Lung (tissue), 12 donors: Measurements from ENCODE around the gene ARMH1. TPM values are rescaled to one million over a fixed set of nuclear protein-coding genes. Genes with fewer than 3 reads are reported as not detected.
"Not testable (repeated sequence)": the region's sequence is repeated elsewhere in the genome, so short reads cannot be mapped to it uniquely, and the experiment has no call there.

Experiments used
- ATAC-seq: fragments of 200-7000 bp; cut with Tn5 transposase; one replicate; pipeline ENCODE4 v1.9.1; 2020; ENCODE audit warnings: moderate number of reproducible peaks; ENCODE audit not compliant: insufficient read depth, low FRiP score
- DNase-seq, 3 donors: peaks; one replicate each; pipeline ENCODE4 v3.0.0-alpha.2; 2013 to 2017
- H3K27ac ChIP-seq, 2 donors: one replicate each; pipeline ENCODE4 v1.5.1; 2013; ENCODE audit warnings: mild to moderate bottlenecking in 2 of 2, moderate library complexity in 2 of 2, control low read depth in 1 of 2, inconsistent platforms in 1 of 2, low read depth in 1 of 2, low read length in 1 of 2
- H3K27me3 ChIP-seq, 3 donors: one replicate each; pipeline ENCODE4 v1.5.1; 2013; ENCODE audit warnings: low read length in 2 of 3; ENCODE audit not compliant: control insufficient read depth in 3 of 3, insufficient read depth in 3 of 3
- H3K36me3 ChIP-seq, 4 donors: one replicate each; pipeline ENCODE4 v1.5.1; 2013; ENCODE audit warnings: low read length in 4 of 4, mild to moderate bottlenecking in 1 of 4, moderate library complexity in 1 of 4; ENCODE audit not compliant: control insufficient read depth in 4 of 4, insufficient read depth in 4 of 4
- H3K4me1 ChIP-seq, 5 donors: one replicate each; pipeline ENCODE4 v1.5.1; 2013; ENCODE audit warnings: low read length in 5 of 5, mild to moderate bottlenecking in 2 of 5, moderate library complexity in 1 of 5; ENCODE audit not compliant: control insufficient read depth in 5 of 5, insufficient read depth in 5 of 5
- H3K4me3 ChIP-seq: one replicate; pipeline ENCODE4 v1.5.1; 2013; ENCODE audit warnings: mild to moderate bottlenecking, control low read depth, moderate library complexity
- H3K9ac ChIP-seq, 2 donors: one replicate each; pipeline ENCODE4 v1.5.1; 2013; ENCODE audit warnings: low read length in 2 of 2, control low read depth in 1 of 2; ENCODE audit not compliant: insufficient read depth in 1 of 2
- H3K9me3 ChIP-seq, 4 donors: one replicate each; pipeline ENCODE4 v1.5.1; 2013; ENCODE audit warnings: low read length in 3 of 4, mild to moderate bottlenecking in 1 of 4, moderate library complexity in 1 of 4; ENCODE audit not compliant: control insufficient read depth in 4 of 4, insufficient read depth in 3 of 4
- CTCF ChIP-seq: IDR thresholded peaks from 2 replicates; pipeline ENCODE4 v1.5.1; 2012; ENCODE audit warnings: mild to moderate bottlenecking; ENCODE audit errors: control extremely low read depth, extremely low read depth
- WGBS, 2 donors: extraction: QIAGEN DNeasy Blood & Tissue Kit; methylation state at CpG; one replicate each; pipeline ENCODE4 v1.1.7; 2013; 5-methylcytosine and 5-hydroxymethylcytosine counted together
- polyA plus RNA-seq, 2 donors: library from polyadenylated mRNA; stranded (reverse); fragments of 200-250 nt; gene quantifications; one replicate each; pipeline ENCODE4 v1.2.1, GENCODE V29; 2013
- total RNA-seq, 2 donors: library from RNA; depleted of rRNA in 1 of 2; stranded (reverse); fragments of >200 nt in 1 of 2; gene quantifications; one replicate each; pipeline ENCODE4 v1.2.1, GENCODE V29; 2014 to 2021
- donor health status: control.
- donor health status: control.
- donor health status: Bipolar disorder and iron deficiency.
- donor health status: healthy.
- donor health status: DM: yes; HTN: yes; CAD: no.

Gene ARMH1
- total and polyA plus RNA-seq, 4 donors: 9.7 to 35.3 (median 21.4) TPM

- H3K9ac ChIP-seq: no peak overlapping the region
- WGBS, 2 donors: 94 to 98% methylated on average over 3 of the region's 3 CpGs
- no peak for DNase-seq
- H3K27ac ChIP-seq: no peak overlapping the region
- no peak for TF ChIP-seq CTCF
- no peaks in the 10 kb centered on the region for H3K27me3 ChIP-seq
- no peaks in the 10 kb centered on the region for H3K4me1 ChIP-seq
- H3K4me3 ChIP-seq: no peak overlapping the region
- peaks cover 0 to 4% (median 1%) of the 10 kb centered on the region in 4 donors for H3K36me3 ChIP-seq
- no peak for ATAC-seq
- no peaks in the 10 kb centered on the region for H3K9me3 ChIP-seq
Observed at GRCh38 chr1:44747878-44748277, 73.4 kb downstream of the ARMH1 start.

GRCh38 chr1:44757420-44757819 is 82.9 kb downstream of the ARMH1 start:
- Histone ChIP-seq H3K9me3 (no peaks in the 10 kb centered on the region), H3K27ac (no peak overlapping the region), H3K4me3 (no peak overlapping the region), H3K9ac (peak overlapping the region in 1 of 2 donors; percentile 46), H3K27me3 (no peaks in the 10 kb centered on the region), H3K4me1 (no peaks in the 10 kb centered on the region), H3K36me3 (peaks cover 0 to 28% (median 3%) of the 10 kb centered on the region in 4 donors)
- no peak for TF ChIP-seq CTCF
- no peak for DNase-seq
- 89 to 93% methylated on average over 2 of the region's 2 CpGs for WGBS, 2 donors
- ATAC-seq: no peak

- no peak overlapping the region for H3K27ac ChIP-seq
- TF ChIP-seq CTCF: no peak
- no peaks in the 10 kb centered on the region for H3K9me3 ChIP-seq
- no peaks in the 10 kb centered on the region for H3K27me3 ChIP-seq
- H3K9ac ChIP-seq: no peak overlapping the region
- no peak overlapping the region for H3K4me3 ChIP-seq
- H3K4me1 ChIP-seq: no peaks in the 10 kb centered on the region
- 93 to 95% methylated on average over 11 of the region's 11 CpGs for WGBS, 2 donors
- DNase-seq (no peak), ATAC-seq (no peak)
- peaks cover 0 to 31% (median 4%) of the 10 kb centered on the region in 4 donors for H3K36me3 ChIP-seq
Observed at GRCh38 chr1:44759077-44759476, 84.6 kb downstream of the ARMH1 start.

GRCh38 chr1:44760876-44761275 is 86.4 kb downstream of the ARMH1 start:
- no peak for TF ChIP-seq CTCF
- DNase-seq (no peak), ATAC-seq (no peak)
- no peaks in the 10 kb centered on the region for H3K9me3 ChIP-seq
- no peak overlapping the region for H3K9ac ChIP-seq
- no peaks in the 10 kb centered on the region for H3K27me3 ChIP-seq
- H3K4me3 ChIP-seq: no peak overlapping the region
- 90 to 97% methylated on average over 3 of the region's 3 CpGs for WGBS, 2 donors
- H3K36me3 ChIP-seq: peaks cover 0 to 31% (median 3%) of the 10 kb centered on the region in 4 donors
- H3K27ac ChIP-seq: no peak overlapping the region
- H3K4me1 ChIP-seq: no peaks in the 10 kb centered on the region

GRCh38 chr1:44766421-44766820 is 91.9 kb downstream of the ARMH1 start:
- H3K27ac ChIP-seq, H3K9ac ChIP-seq, H3K27me3 ChIP-seq, H3K4me3 ChIP-seq, ATAC-seq, H3K9me3 ChIP-seq, DNase-seq, H3K4me1 ChIP-seq: not testable (repeated sequence)
- H3K36me3 ChIP-seq: peaks cover 0 to 21% (median 2%) of the 10 kb centered on the region in 4 donors
- 97 to 99% methylated on average over 6 of the region's 6 CpGs for WGBS, 2 donors
